Stimulated activated CD4-positive, alpha-beta T cell treated with anti-CD3 and anti-CD28 coated beads, Interleukin-12 subunit alpha, Interleukin-12 subunit beta, amount 100 ng/mL, for 24 hours (primary cell): Measurements from ENCODE around the gene TSSK2.
"Not testable (repeated sequence)": the region's sequence is repeated elsewhere in the genome, so short reads cannot be mapped to it uniquely, and the experiment has no call there.

ENCODE experiments used
- DNase-seq, 2 experiments: peaks; one replicate each; pipeline ENCODE4 v3.0.0-alpha.2; 2020; ENCODE audit warnings: low read depth in 2 of 2

The TSSK2 gene

DNA sequence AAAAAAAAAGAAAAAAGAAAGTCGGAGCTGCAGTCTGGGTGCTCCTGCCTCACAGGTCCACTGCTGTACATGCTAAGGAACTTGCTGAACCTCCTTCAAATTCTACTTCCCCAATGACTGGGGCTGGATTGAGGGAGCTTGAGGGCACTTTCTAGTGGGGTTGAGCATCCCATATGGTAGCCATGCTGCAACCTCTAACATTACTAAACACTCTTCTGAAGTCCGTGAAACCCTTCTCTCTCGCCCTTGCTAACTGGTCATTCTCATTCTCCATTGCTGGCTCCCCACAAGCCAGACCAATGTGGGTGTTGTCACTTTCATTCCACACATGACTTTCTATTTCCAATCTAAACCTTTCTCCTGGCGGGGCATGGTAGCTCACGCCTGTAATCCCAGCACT is 12.1 kb downstream of the TSSK2 start:
- DNase-seq: no peak

DNA sequence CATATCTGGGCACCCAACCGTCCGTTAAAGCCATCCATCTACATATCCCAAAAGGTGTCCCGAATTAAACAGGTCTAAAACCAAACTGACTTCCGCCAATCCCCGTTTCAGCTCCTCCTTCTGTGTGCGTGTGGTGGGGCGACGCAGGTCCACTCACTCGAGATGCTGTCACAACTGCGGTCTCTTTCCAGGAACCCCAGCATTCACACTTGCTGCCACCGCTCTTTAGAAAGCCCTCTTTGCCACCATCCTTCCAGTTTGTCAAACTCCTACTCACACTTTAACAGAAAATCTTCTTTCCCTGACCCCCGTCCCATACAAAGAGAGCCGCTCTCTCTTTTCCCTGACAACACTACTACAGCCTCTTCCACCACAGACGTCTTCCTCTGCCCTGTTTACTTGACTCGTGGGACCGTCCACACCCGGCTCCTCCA is 12.9 kb downstream of the TSSK2 start:
- DNase-seq: no peak

DNA sequence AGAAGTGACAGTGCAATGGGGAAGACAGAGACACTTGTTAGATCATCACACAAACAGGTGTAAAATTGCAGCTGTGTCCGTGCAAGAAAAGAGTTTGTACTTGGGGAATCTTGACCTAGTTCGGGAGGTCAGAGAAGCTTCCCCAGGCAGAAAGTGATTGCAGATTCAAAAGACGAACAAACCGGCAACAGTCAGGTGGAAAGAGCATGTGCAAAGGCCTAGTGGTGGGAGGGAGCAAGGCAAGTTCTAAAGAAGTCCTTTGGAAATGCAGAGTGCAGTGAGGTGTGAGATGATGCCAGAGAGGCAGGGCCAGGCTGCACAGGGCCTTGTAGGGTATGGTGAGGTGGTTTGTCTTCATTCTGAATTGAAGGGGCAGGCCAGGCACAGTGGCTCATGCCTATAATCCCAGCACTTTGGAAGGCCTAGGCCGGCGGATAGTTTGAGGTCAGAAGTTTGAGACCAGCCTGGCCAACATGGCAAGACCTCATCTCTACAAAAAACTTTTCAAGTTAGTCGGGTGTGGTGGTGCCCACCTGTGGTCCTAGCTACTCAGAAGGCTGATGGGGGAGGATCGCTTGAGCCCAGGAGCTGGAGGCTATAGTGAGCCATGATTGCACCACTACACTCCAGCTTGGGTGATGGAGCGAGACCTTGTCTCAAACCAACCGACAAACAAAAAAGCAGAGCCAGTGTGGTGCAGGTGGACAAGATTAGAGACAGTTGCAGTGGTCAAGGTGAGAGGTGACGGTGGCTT is 15.3 kb downstream of the TSSK2 start:
- DNase-seq: no peak

DNA sequence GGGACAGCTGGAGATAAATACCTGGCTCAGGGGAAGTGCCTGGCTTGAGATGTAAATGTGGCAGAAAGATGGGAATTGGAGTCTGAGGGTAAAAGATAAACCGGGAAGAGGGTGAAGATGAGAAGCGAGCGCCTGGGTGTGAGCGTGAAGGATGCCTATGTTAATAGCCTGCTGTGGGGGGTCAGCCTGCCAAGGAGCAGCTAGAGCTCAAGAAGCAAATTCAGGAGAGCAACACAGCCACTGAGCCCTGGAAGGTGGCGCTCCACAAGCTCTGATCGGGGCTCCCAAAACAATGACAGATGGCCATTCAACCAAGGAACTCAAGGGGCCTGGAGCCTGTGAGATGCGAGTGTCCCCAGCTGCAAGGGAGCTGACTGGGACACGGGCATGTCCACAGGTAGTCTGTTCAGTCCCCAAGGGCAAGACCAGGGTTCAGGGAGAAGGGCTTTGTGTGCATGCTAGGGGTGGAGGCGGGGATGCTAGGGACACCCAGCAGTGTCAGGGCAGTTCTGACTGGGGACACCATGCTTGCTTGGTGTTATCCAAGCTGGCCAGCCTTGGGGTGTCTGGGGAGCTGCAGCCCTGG is 16.2 kb downstream of the TSSK2 start:
- no peak for DNase-seq

DNA sequence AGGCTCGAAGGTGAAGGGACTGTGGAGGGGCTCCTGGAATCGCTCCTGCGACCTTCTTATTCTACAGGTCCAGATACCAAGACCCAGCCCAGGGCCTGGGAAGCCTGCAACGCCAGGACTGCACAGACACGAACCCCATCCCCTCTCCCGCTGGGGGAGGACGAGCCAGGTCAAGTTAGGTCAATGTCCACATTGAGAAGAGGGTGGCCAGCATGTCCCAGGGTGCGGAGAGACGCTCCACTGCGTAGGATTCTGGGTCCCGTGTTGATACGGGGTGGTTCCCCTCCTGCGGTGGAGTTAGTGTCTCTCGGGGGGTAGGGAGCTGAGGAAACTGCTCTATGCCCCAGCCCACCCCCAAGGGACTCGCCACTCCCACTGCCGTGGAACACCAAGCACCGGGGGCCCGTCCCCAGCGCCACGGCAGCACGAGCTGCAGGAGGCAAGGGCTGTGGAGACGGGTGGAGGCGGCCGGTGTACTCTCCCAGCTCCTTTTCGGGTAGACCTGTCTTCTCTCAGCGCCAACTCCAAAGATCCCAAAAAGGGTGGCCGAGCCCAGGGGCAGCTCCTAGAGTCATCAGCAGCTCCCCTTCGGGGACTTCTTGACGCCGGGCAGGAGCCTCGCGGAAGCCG is 17.4 kb downstream of the TSSK2 start:
- DNase-seq: no peak

DNA sequence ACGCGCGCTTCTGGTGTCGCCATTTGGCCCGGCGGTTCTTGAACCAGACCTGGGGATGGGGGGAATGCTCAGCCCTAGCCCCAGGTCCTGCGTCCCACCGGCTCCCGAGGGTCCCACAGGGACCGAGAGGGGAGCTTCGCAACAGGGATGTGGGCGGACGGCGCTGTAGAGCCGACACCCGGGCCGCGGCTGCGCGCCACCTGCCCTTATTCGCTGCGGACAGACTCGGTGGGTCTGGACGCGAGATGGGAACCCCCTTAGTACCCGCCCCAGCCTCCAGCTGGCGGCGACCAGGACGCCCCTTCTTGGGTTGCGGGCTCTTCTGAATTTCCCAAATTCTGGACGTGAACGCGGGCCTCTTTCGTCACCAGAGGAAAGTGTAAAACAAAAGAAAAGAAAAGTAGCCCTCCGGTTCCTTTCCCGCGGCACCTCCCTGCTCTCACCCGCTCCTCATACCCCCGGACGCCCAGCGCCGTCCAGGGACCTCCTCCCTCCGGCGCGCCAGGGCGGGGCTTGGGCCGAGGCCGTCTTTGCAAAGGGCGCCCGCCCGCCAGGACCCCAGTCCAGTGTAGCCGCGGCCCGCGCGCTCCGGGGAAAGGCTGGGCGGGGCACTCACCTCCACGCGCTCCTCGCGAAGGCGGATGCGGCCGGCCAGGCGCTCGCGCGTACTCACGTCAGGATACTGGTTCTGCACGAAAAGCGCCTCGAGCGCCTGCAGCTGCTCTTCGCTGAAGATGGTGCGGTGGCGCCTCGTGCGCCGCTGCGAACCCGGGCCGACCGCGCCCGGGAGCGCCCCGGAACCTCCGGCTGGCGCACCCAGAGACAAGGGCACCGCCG is 18.2 kb downstream of the TSSK2 start:
- DNase-seq: no peak

DNA sequence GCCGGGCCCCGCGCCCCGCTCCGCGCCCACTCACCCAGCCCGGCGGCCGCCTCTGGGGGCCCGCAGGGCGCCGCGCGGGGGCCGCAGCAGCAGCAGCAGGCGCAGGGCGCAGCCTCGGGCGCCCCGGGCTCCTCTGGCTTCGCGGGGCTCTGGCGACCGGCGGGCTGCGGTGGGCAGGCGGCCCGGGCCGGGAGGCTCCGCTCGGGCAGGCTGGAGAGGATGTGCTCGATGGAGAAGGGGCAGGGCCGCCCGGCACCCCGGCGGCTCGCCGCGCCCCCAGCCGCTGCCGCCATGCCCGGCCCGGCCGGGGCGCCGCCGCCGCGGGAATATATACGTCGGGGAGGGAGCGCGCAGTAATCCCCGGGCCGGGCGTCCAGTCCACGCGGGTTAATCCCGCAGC is 18.9 kb downstream of the TSSK2 start, which contains the start of gene GSC2:
TSS of gene GSC2 (minus strand) at position 302 of the 400 bp plus-strand sequence. CDS start at position 293, 9 bp downstream.
- no peak for DNase-seq

DNA sequence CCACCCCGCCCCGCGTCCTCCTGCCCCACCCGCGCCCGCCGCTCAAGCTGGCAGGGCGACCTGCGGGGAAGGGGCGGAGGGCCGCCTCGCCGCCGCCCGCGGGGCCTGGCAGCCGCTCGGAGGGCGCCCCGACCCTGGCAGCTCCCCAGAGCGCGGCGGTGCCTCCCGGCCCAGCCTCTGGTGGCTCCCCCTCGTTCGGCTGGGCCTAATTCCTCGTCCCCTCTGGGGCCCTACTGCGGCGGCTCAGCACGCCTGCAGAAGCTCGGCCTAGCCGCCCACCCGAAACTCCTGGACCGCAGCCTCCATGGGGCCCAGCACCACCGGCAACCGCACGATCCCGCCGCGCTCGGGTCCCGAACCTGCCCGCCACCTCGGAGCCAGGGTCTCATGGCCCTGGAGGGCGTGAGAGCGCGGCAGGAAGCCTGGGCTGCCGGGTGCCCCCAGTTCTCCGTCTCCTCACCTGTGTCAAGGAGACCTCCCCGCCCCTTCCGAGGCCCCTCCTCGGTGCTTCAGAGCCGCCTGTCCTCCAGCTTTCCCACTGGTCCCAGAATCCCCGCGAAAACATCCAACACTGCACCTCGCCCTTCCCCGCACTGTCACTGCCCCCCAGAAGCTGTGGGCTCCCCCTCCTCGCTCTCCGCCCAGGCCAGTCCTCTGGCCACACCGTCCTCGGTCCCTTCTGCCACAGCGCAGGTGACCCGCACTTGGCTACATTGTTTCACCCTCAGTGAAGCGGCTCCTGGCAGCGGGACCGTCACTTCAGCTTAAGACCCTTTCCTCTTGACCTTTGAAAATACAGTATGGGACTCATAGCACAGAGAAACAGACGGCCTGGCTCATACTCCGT is 19.6 kb downstream of the TSSK2 start:
- no peak for DNase-seq

DNA sequence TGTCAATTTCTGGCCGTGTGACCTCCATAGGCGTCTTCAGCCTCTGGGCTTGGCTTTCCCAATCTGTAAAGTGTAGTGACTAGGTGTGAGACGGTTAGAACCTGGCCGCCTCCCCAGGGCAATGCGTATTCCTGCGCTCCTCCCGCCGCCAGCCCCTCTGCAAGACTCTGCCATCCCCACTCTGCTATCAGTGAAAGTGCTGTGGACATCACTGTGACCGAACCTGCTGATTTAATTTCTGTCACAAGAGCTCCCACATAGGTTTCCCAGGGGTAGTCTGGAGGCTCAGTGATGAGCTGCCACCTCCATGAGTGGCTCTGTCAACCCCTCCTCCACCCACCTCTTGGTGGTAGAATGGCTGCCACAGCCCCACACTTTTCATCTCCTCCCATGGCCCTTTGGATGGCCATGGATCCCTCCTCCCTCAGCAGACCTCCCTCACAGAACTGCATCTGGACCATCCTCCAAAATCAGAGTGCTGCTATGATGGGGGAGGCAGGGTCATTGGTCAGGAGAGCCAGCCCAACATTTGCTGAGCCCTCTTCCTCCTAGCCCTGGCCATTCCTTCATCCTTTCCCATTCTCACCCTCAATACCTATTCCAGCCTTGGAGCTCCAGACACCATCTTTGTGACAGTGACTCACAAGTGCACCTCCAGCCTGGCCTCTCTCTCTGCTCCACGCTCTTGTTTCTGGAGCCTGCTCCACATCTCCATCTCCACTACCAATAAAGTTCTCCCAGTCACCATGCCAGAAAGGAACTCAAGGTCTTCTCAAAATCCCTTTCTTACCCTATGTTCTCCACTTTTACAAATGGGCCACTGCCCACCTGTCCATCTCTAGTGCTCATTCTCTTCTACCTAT is 20.5 kb downstream of the TSSK2 start:
- DNase-seq: no peak

DNA sequence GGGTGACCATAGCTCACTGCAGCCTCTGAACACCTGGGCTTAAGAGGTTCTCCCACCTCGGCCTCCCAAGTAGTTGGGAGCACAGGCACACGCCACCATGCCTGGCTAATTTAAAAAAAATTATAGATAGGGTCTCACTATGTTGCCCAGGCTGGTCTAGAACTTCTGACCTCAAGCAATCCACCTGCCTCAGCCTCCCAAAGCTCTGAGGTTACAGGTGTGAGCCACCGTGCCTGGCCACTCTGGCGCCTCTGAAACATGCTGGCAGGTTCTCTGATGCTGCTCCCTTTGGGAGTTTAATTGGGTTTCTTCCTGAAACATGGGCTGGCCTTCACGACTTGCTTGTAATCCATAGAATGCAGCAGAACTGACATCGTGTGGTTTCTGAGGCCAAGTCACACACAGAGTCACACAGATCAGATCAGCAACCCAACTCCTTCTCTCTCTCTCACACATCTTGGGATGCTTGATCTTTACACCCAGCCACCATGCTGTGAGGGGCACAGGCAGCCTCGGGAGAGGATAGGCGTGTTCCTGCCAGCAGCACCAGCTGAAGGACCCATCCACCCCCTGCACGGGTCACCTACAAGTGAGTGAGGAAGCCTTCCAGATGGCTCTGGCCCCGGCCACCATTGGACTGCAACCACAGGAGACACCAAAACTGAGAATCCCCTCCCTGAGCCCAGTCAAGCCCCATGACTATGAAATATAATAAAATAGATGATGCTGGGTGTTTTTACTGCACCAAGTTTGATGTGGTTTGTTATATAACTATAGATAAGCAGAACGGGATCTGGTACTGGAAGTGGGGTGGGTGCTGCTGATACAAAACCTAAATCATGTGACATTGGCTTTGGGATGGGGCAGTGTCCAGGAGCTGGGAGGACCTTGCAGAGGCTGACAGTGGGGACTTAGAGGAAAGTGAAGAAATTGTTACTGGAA is 22.1 kb downstream of the TSSK2 start:
- DNase-seq: no peak

DNA sequence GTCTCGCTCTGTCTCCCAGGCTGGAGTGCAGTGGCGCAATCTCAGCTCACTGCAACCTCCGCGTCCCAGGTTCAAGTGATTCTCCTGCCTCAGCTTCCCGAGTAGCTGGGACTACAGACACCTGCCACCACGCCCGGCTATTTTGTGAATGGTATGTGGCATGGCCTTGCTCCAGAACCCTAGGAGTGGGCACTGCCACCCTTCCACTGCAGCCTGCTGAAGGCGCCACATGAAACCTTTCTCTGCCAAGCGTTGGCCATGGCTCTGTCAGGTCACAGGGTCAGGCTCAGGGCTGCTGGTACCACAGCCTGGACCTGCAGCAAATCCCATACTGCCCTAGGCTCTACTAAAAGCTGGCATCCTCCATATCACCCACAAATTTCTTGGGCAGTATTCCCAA is 25.0 kb downstream of the TSSK2 start:
- not testable (repeated sequence) for DNase-seq

DNA sequence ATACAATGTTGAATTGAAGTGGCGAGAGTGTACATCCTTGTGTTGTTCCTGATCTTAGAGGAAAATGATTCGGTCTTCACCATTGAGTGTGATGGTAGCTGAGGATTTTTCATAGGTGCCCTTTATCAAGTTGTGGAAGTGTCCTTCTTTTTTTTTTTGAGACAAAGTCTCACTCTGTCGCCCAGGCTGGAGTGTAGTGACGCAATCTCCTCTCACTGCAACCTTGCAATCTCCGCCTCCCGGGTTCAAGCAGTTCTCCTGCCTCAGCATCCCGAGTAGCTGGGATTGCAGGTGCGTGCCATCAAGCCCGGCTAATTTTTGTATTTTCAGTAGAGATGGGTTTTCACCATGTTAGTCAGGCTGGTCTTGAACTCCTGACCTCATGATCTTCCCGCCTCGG is 27.5 kb downstream of the TSSK2 start:
- not testable (repeated sequence) for DNase-seq

DNA sequence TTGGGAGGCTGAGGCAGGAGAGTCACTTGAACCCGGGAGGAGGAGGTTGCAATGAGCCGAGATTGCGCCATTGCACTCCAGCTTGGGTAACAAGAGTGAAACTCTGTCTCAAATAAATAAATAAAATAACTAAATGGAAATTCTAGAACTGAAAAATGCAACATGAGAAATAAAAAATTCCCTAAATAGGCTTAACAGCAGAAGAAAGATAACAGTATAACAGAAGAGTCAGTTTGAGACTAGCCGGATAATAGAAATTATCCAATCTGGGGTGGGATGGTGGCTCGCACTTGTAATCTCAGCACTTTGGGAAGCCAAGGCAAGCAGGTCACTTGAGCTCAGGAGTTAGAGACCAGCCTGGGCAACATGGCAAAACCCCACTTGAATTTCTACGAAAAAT is 33.3 kb downstream of the TSSK2 start:
- no peak for DNase-seq

DNA sequence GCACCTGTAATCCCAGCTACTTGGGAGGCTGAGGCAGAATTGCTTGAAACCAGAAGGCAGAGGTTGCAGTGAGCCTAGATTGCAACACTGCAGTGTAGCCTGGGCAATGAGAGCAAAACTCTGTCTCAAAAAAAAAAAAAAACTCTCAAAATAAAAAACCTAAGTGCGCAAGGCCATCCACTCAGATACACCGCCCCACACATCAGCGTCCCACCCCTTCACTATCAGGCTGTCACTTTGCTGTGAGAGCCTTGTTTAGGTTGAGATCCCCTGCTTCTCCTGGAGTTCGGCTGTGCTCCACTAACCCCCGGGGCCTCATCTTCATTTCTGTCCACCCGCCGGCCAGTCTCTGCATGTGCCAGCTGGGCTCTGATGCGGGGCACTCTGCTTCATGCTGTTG is 35.3 kb downstream of the TSSK2 start:
- no peak for DNase-seq

DNA sequence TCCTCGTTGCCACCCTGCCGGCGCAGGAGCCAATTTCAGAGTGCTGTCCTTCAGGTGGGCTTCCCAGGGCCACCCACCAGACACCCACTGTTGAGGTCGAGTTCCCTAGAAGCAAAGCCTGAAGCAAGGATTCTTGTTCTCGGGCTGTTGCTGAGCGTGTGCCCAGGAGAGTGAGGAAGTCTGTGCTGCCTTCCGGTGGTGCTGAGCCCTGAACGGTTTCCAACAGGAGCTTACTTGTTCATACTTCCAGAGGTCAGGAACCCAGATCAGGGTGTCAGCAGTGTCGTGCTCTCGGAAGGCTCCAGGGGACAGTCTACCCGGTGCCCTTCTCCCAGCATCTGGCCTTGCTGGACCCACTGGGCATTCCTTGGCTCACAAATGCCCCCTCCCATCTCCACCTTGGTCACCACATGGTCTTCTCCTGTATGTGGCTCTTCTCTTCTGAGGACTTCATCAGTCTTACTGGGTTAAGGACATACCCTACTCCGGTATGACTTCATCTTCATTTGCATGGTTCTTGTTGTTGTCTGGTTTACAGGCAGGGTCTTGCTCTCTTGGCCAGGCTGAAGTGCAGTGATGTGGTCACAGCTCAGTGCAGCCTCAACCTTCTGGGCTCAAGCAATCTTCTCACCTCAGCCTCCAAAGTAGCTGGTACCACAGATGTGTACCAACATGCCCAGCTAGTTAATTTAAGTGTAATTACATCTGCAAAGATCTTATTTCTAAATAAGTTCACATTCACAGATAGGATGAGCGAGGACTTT is 36.2 kb downstream of the TSSK2 start:
- no peak for DNase-seq

DNA sequence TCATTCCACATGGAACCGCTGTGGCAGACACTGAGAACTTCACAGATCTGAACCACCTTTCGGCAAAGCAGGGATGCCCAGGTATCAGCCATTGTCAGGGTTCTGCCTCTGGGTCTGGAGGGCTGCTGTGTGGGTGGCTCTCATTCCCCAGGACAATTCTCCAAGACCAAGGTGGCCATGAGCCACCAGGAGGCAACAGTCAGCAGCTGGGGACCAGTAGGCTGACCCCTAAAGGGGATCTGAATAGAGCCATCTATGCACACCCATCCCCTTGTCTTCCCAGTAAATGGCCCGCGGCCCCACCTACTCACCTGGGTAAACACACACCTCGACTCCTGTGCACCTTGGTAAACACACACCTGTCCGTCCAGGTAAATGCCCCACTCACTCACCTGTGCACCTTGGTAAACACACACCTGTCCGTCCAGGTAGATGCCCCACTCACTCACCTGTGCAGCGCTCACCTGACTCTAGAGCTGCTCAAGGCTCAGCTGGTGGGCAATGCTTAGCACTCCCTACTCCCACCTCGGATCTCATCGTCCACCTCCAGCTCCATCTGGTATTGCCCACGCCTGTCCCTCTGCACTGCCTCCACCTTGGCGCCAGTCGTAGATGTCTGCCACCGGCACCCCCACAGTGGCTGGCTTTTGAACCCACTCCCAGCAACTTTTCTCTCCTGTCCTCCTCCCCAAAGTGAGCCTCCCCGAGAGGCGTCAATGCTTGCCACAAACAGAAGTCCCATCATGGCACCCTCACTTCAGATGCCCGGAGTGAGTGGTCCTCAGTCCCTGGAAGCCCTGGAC is 37.2 kb downstream of the TSSK2 start:
- DNase-seq: no peak
